ENCODE data around the gene C22orf23.

- no peak for TF ChIP-seq BHLHE40 (IDR thresholded peaks at IDR 0.05; ENCODE audit: low read depth, low read length)
- TF ChIP-seq POLR2A (IDR thresholded peaks at IDR 0.05; ENCODE audit: low read length), result no peak
- no peak; the same call in 2 of the 3 replicates for TF ChIP-seq CTCF (IDR thresholded peaks at IDR 0.05)
- TF ChIP-seq CHD2 (IDR thresholded peaks at IDR 0.05; ENCODE audit: low read length, partially characterized antibody), result no peak
- TF ChIP-seq REST (IDR thresholded peaks at IDR 0.05), result no peak
- TF ChIP-seq RCOR1 (IDR thresholded peaks at IDR 0.05; ENCODE audit: low read depth, low read length), result no peak
- TF ChIP-seq ESRRA (IDR thresholded peaks at IDR 0.05; ENCODE audit: borderline replicate concordance, low read length), result no peak
Measured at GRCh38 chr22:37930952-37931440, 22.4 kb downstream of the C22orf23 start.
